ENCODE measurements around the gene VWDE.

DNA sequence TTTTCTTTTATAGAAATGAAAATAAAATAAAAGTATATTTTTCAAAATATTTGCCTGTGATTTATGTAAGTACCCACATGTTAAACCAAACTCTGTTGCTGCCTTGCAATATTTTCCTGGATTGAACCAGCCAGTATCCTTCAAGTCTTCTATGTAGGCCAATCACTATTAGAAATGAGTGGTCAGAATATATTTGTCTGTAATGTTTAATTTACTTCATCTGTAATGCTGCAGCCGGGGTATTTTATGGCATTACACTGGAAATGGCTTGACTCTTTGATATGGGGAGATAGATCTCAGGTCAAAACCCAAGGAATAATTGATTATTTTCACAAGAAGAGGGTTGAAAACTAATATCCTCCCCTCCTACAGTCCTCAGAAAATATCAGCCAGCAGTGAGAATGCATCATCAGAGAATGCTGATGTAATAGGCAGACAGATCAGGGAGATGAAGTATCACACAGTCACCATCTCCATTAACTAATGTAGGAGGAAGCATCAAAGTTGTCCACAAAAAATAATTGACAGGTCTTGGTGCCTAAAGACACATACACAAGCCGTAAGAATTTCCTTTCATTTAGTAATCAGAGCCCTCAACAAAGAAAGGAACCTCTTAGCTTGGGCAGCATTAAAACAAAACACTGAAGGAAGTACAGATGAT is 82.5 kb downstream of the VWDE start:
- TF ChIP-seq EZH2 (IDR thresholded peaks at IDR 0.05; ENCODE audit: insufficient read depth, low read length) = no peak
- no peak for TF ChIP-seq CTCF (IDR thresholded peaks at IDR 0.05; ENCODE audit: insufficient read depth, low read depth, low read length)

Data from astrocyte (in vitro differentiated cells and primary cell).